Stimulated activated naive CD8-positive, alpha-beta T cell treated with anti-CD3 and anti-CD28 coated beads, Interleukin-15, Interleukin-2, amounts not matched to agents 100 U/mL and 50 U/mL, for 24 hours (primary cell): ENCODE results near the gene ACTL10.

ENCODE experiments used
- ATAC-seq: fragments of 150-1000 bp; cut with Tn5 transposase; one replicate; pipeline ENCODE4 v1.10.0; 2021
- DNase-seq: peaks from one replicate; pipeline ENCODE4 v3.0.0; 2021

Gene ACTL10

GRCh38 chr20:33677991-33678702 lies 11.4 kb downstream of the ACTL10 start:
- DNase-seq: no peak
- no peak for ATAC-seq

GRCh38 chr20:33679758-33680485 lies 13.2 kb downstream of the ACTL10 start:
- DNase-seq (peak; percentile 39), ATAC-seq (no peak)

GRCh38 chr20:33680686-33681085 lies 13.9 kb downstream of the ACTL10 start:
- DNase-seq (no peak), ATAC-seq (no peak)

- DNase-seq: no peak
- ATAC-seq: no peak
Observed at GRCh38 chr20:33681288-33681687, 14.5 kb downstream of the ACTL10 start.

GRCh38 chr20:33681728-33682353 lies 15.1 kb downstream of the ACTL10 start:
- ATAC-seq (no peak), DNase-seq (no peak)

- DNase-seq: no peak
- no peak for ATAC-seq
Observed at GRCh38 chr20:33684533-33685327, 18.0 kb downstream of the ACTL10 start.

- ATAC-seq (peak; percentile 60), DNase-seq (peak; percentile 78)
Observed at GRCh38 chr20:33685328-33686099, 18.8 kb downstream of the ACTL10 start.

- DNase-seq: peak; percentile 98
- peak; percentile 87 for ATAC-seq
Observed at GRCh38 chr20:33686100-33686983, 19.6 kb downstream of the ACTL10 start, which contains the start of gene E2F1. Gene E2F1, minus strand, starts transcription at chr20:33686385. Its CDS starts 121 bp downstream, at chr20:33686264.

- ATAC-seq (no peak), DNase-seq (no peak)
Observed at GRCh38 chr20:33686984-33687366, 20.2 kb downstream of the ACTL10 start.

- no peak for ATAC-seq
- DNase-seq: no peak
Observed at GRCh38 chr20:33687370-33687915, 20.7 kb downstream of the ACTL10 start.

- ATAC-seq: no peak
- DNase-seq: no peak
Observed at GRCh38 chr20:33687993-33688937, 21.5 kb downstream of the ACTL10 start.

GRCh38 chr20:33688938-33689424 lies 22.2 kb downstream of the ACTL10 start:
- ATAC-seq (no peak), DNase-seq (no peak)

- DNase-seq (no peak), ATAC-seq (no peak)
Observed at GRCh38 chr20:33689493-33689892, 22.8 kb downstream of the ACTL10 start.

GRCh38 chr20:33689973-33690372 lies 23.2 kb downstream of the ACTL10 start:
- peak; percentile 34 for ATAC-seq
- DNase-seq: peak; percentile 66

GRCh38 chr20:33693289-33693688 lies 26.5 kb downstream of the ACTL10 start:
- no peak for DNase-seq

GRCh38 chr20:33693741-33694638 lies 27.2 kb downstream of the ACTL10 start:
- no peak for ATAC-seq
- DNase-seq: no peak

More at GRCh38 chr20:33693289-33693688, 26.5 kb downstream of the ACTL10 start:
- ATAC-seq: no peak

- ATAC-seq (no peak), DNase-seq (no peak)
Observed at GRCh38 chr20:33694639-33695012, 27.9 kb downstream of the ACTL10 start.

- ATAC-seq (no peak), DNase-seq (no peak)
Observed at GRCh38 chr20:33696448-33696847, 29.7 kb downstream of the ACTL10 start.
